IPS-NIHi11 (cell line): ENCODE data around the gene AMPD1.

Experiments
- DNase-seq: peaks from one replicate; pipeline ENCODE4 v3.0.0; 2012; ENCODE audit warnings: mixed read lengths, low spot score

Gene AMPD1

GRCh38 chr1:114638910-114639309, 56.4 kb downstream of the AMPD1 start:
- DNase-seq: no peak

GRCh38 chr1:114632427-114632826, 62.9 kb downstream of the AMPD1 start:
- no peak for DNase-seq

GRCh38 chr1:114627107-114627506, 68.2 kb downstream of the AMPD1 start:
- no peak for DNase-seq

- no peak for DNase-seq
These were observed 72.0 kb downstream of the AMPD1 start for GRCh38 chr1:114623364-114623763.
